ENCODE results near the gene GRID2. TPM values are rescaled to one million over a fixed set of nuclear protein-coding genes. Genes with fewer than 3 reads are reported as not detected.

GRID2 gene
- total and polyA plus RNA-seq, 10 of the 15 experiments (the other 5 are each of a cell fraction or from before 2014, with no cell fraction given), result not detected

DNA sequence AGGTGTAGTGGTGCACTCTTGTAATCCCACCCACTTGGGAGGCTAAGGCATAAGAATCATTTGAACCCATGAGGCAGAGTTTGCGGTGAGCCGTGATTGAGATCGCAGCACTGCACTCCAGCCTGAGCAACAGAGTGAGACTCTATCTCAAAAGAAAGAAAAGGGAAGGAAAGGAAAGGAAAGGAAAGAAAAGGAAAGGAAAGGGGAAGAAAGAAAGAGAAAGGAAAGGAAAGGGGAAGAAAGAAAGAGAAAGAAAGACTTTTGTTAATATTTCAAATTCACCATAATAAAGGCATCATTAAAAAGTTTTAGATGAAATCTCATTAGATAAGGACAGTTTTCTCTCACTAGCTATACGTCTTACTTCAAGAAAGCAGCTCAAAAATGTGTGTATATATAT is 864.3 kb downstream of the GRID2 start:
- Histone ChIP-seq H3K9ac (ENCODE audit: control insufficient read depth, insufficient read depth, low read length) (no peak overlapping the region), H2AFZ (ENCODE audit: control insufficient read depth, low read depth, low read length) (no peak overlapping the region), H3K9me3 (replicated peaks; ENCODE audit: control insufficient read depth, insufficient read depth, low read length) (no peaks in the 10 kb centered on the region), H3K4me3 (no peak overlapping the region), H3K27me3 (replicated peaks in 1 of 2; ENCODE audit: control insufficient read depth in 2 of 2, insufficient read depth in 2 of 2, low read length in 1 of 2) (no peaks in the 10 kb centered on the region), H3K4me1 (ENCODE audit: control insufficient read depth, insufficient read depth, low read length) (no peaks in the 10 kb centered on the region), H3K27ac (ENCODE audit: control insufficient read depth, insufficient read depth) (no peak overlapping the region), H3K36me3 (ENCODE audit: control insufficient read depth in 2 of 2, insufficient read depth in 2 of 2, low read length in 1 of 2) (no peaks in the 10 kb centered on the region), H3K4me2 (ENCODE audit: control insufficient read depth, insufficient read depth) (no peak overlapping the region), H3K79me2 (ENCODE audit: control insufficient read depth, insufficient read depth, low read length) (no peaks in the 10 kb centered on the region), H4K20me1 (ENCODE audit: control insufficient read depth, insufficient read depth) (no peaks in the 10 kb centered on the region)
- BruUV-seq (replicated peaks), result no TSS peak
- CTCF ChIA-PET, result no interaction called here
- intact Hi-C loops (cut with micrococcal nuclease; ENCODE audit: unreplicated experiment), result loop anchor here (10.0 kb wide), 1 partner anchor 597 kb away; no protein-coding TSS in a partner anchor
- DNase-seq (ENCODE audit: low read depth, low spot score), result no peak
- in situ Hi-C loops (cut with MboI), result no loop called here
- no peak for ATAC-seq
- SMC1A ChIA-PET (ENCODE audit: uncharacterized antibody, unreplicated experiment), result no interaction called here
- POLR2A ChIA-PET, result no interaction called here
- TF ChIP-seq EED (IDR thresholded peaks at IDR 0.05; ENCODE audit: low read depth) (no peak), TAF1 (IDR thresholded peaks at IDR 0.05; ENCODE audit: borderline replicate concordance, low read depth, low read length) (no peak), ZZZ3 (IDR thresholded peaks at IDR 0.05; ENCODE audit: control insufficient read depth, insufficient read length, low read depth) (no peak), SREBF2 (IDR thresholded peaks at IDR 0.05; ENCODE audit: low read length) (no peak), ETV6 (conservative IDR thresholded peaks at IDR 0.05 in 1 of 2, IDR thresholded peaks at IDR 0.05 in 1 of 2; ENCODE audit: borderline replicate concordance in 1 of 2, low read depth in 1 of 2) (no peak), ZNF622 (IDR thresholded peaks at IDR 0.05) (no peak), SMAD1 (IDR thresholded peaks at IDR 0.05; ENCODE audit: low read depth, partially characterized antibody) (no peak), ASH2L (IDR thresholded peaks at IDR 0.05; ENCODE audit: borderline replicate concordance, low read depth) (no peak), POU2F2 (IDR thresholded peaks at IDR 0.05; ENCODE audit: borderline replicate concordance, low read depth, low read length) (no peak), MEF2B (IDR thresholded peaks at IDR 0.05; ENCODE audit: partially characterized antibody, poor library complexity, severe bottlenecking) (no peak), FOXK2 (IDR thresholded peaks at IDR 0.05) (no peak), CREB1 (IDR thresholded peaks at IDR 0.05; ENCODE audit: low read depth) (no peak), SPI1 (IDR thresholded peaks at IDR 0.05; ENCODE audit: borderline replicate concordance, insufficient read depth, low read depth, low read length) (no peak)
- RAD21 ChIA-PET (ENCODE audit: unreplicated experiment), result no interaction called here
- no peak for FAIRE-seq
- WGBS (ENCODE audit: insufficient coverage, insufficient replicate concordance, low lambda C conversion rate, missing lambda C conversion rate), result 64% methylated on average over 4 of the region's 4 CpGs

Measured in GM12878 (cell line).